Fibroblast of pulmonary artery (primary cell): ENCODE measurements around the gene OR9G1.

Source experiments
- DNase-seq: peaks from one replicate; pipeline ENCODE4 v3.0.0-alpha.2; 2010; ENCODE audit warnings: low read depth
- H3K4me3 ChIP-seq: replicated peaks from 2 replicates; pipeline ENCODE4 v1.5.1; 2011; ENCODE audit warnings: low read depth, mild to moderate bottlenecking, control low read depth, low read length, moderate library complexity
- CTCF ChIP-seq: IDR thresholded peaks from 2 replicates; pipeline ENCODE4 v1.5.1; 2011; ENCODE audit warnings: mild to moderate bottlenecking, control low read depth, low read length, inconsistent platforms; ENCODE audit errors: missing control alignments

OR9G1 gene

GRCh38 chr11:56700242-56700913 lies 1.5 kb downstream of the OR9G1 start:
- no peak overlapping the region for H3K4me3 ChIP-seq
- no peak for DNase-seq
- no peak for TF ChIP-seq CTCF

GRCh38 chr11:56700914-56701485 lies 2.1 kb downstream of the OR9G1 start:
- no peak for TF ChIP-seq CTCF
- H3K4me3 ChIP-seq = no peak overlapping the region

GRCh38 chr11:56705784-56706396 lies 7.0 kb downstream of the OR9G1 start:
- DNase-seq = no peak
- TF ChIP-seq CTCF = no peak
- no peak overlapping the region for H3K4me3 ChIP-seq

More at GRCh38 chr11:56700914-56701485, 2.1 kb downstream of the OR9G1 start:
- DNase-seq = no peak

GRCh38 chr11:56706486-56706885 lies 7.6 kb downstream of the OR9G1 start:
- TF ChIP-seq CTCF = no peak
- no peak overlapping the region for H3K4me3 ChIP-seq
- no peak for DNase-seq

GRCh38 chr11:56714206-56714605 lies 15.3 kb downstream of the OR9G1 start:
- no peak for DNase-seq
- TF ChIP-seq CTCF = no peak
- no peak overlapping the region for H3K4me3 ChIP-seq

- no peak for DNase-seq
- H3K4me3 ChIP-seq = no peak overlapping the region
- TF ChIP-seq CTCF = no peak
Observed at GRCh38 chr11:56716379-56716854, 17.5 kb downstream of the OR9G1 start.
